HEK293 (cell line): Measurements from ENCODE around the gene ZKSCAN5.
A peak's percentile ranks its signal among the peaks of the same experiment; 100 is the strongest.

ENCODE experiments used
- CTCF ChIA-PET: fragments of 350-600 bp; formaldehyde crosslinking; extraction: SDS; loops from one replicate; lab custom pipeline; 2021; ENCODE audit warnings: antibody characterized with exemption; lab: Yijun Ruan, JAX
- POLR2A ChIA-PET: fragments of 300-600 bp; formaldehyde crosslinking; extraction: SDS; loops from one replicate; lab custom pipeline; 2020; ENCODE audit warnings: antibody characterized with exemption, inconsistent platforms; lab: Yijun Ruan, JAX
- H3K27ac ChIP-seq: fragments of 200-500 bp; sonication (Bioruptor generic); 2 replicates; pipeline ENCODE4 v1.5.1; 2014; ENCODE audit warnings: low read depth, low read length, control low read depth, inconsistent platforms; ENCODE audit errors: extremely low read depth
- H3K36me3 ChIP-seq, 2 experiments: fragments of 200-500 bp in 1 of 2; sonication (Bioruptor generic) in 1 of 2; 1 replicate in 1 of 2; 2 replicates in 1 of 2; pipeline ENCODE4 v1.5.1; 2014 to 2017; ENCODE audit warnings: inconsistent platforms in 2 of 2, low read length in 2 of 2; ENCODE audit not compliant: control insufficient read depth in 2 of 2, insufficient read depth in 1 of 2
- H3K4me1 ChIP-seq: fragments of 200-500 bp; sonication (Bioruptor generic); 2 replicates; pipeline ENCODE4 v1.5.1; 2014; ENCODE audit warnings: mild to moderate bottlenecking, low read length, inconsistent platforms; ENCODE audit not compliant: control insufficient read depth, insufficient read depth
- H3K4me3 ChIP-seq: 2 replicates; pipeline ENCODE4 v1.5.1; 2011; ENCODE audit warnings: low read depth, mild to moderate bottlenecking, control low read depth, low read length, moderate library complexity
- H3K9me3 ChIP-seq: fragments of 200-500 bp; sonication (Bioruptor generic); 2 replicates; pipeline ENCODE4 v1.5.1; 2014; ENCODE audit warnings: low read depth, low read length, inconsistent platforms; ENCODE audit not compliant: control insufficient read depth, insufficient read depth
- ATF2 ChIP-seq: fragments of 450-650 bp; formaldehyde crosslinking; IDR thresholded peaks from 2 replicates; pipeline ENCODE4 v1.5.1; 2016; ENCODE audit warnings: missing biosample characterization, missing genetic modification characterization, low read depth
- GLI2 ChIP-seq: fragments of 450-650 bp; formaldehyde crosslinking; IDR thresholded peaks from 2 replicates; pipeline ENCODE4; 2017; ENCODE audit warnings: missing biosample characterization, missing genetic modification characterization, low read depth, borderline replicate concordance
- HOXA7 ChIP-seq: sonication (generic); formaldehyde crosslinking; IDR thresholded peaks from 2 replicates; pipeline ENCODE4 v1.8.1; 2022; ENCODE audit warnings: missing genetic modification reagents, borderline replicate concordance
- PRDM1 ChIP-seq: fragments of 450-650 bp; formaldehyde crosslinking; IDR thresholded peaks from 2 replicates; pipeline ENCODE4; 2016; ENCODE audit warnings: missing biosample characterization, missing genetic modification characterization
- PRDM6 ChIP-seq: fragments of 450-650 bp; formaldehyde crosslinking; IDR thresholded peaks from 2 replicates; pipeline ENCODE4 v1.5.1; 2017; ENCODE audit warnings: missing biosample characterization, missing genetic modification characterization
- SP2 ChIP-seq: fragments of 450-650 bp; formaldehyde crosslinking; IDR thresholded peaks from 2 replicates; pipeline ENCODE4 v1.5.1; 2016; ENCODE audit warnings: missing biosample characterization, missing genetic modification characterization
- SP3 ChIP-seq: fragments of 450-650 bp; formaldehyde crosslinking; IDR thresholded peaks from 2 replicates; pipeline ENCODE4 v1.5.1; 2016; ENCODE audit warnings: missing biosample characterization, missing genetic modification characterization
- ZBTB10 ChIP-seq: fragments of 450-650 bp; formaldehyde crosslinking; IDR thresholded peaks from 2 replicates; pipeline ENCODE4 v1.5.1; 2016; ENCODE audit warnings: missing biosample characterization, missing genetic modification characterization
- ZBTB44 ChIP-seq: fragments of 450-650 bp; IDR thresholded peaks from 2 replicates; pipeline ENCODE4 v1.5.1; 2018; ENCODE audit warnings: missing biosample characterization, mild to moderate bottlenecking, missing genetic modification characterization
- ZFP41 ChIP-seq: fragments of 450-650 bp; formaldehyde crosslinking; IDR thresholded peaks from 2 replicates; pipeline ENCODE4 v1.5.1; 2016; ENCODE audit warnings: missing biosample characterization, missing genetic modification characterization, borderline replicate concordance
- ZNF335 ChIP-seq: fragments of 450-650 bp; formaldehyde crosslinking; conservative IDR thresholded peaks from 2 replicates; pipeline ENCODE4 v1.5.1; 2016; ENCODE audit warnings: missing biosample characterization, missing genetic modification characterization
- ZNF449 ChIP-seq: fragments of 450-650 bp; formaldehyde crosslinking; IDR thresholded peaks from 2 replicates; pipeline ENCODE4 v1.5.1; 2017; ENCODE audit warnings: missing biosample characterization, mild to moderate bottlenecking, missing genetic modification characterization, moderate library complexity
- ZNF501 ChIP-seq: fragments of 450-650 bp; formaldehyde crosslinking; IDR thresholded peaks from 2 replicates; pipeline ENCODE4 v1.5.1; 2016; ENCODE audit warnings: missing biosample characterization, missing genetic modification characterization
- ZNF549 ChIP-seq: fragments of 450-650 bp; IDR thresholded peaks from 2 replicates; pipeline ENCODE4 v1.5.1; 2018; ENCODE audit warnings: missing biosample characterization, missing genetic modification characterization, mild to moderate bottlenecking, inconsistent platforms, moderate library complexity
- ZNF639 ChIP-seq: fragments of 450-650 bp; formaldehyde crosslinking; IDR thresholded peaks from 2 replicates; pipeline ENCODE4 v1.5.1; 2016; ENCODE audit warnings: missing biosample characterization, missing genetic modification characterization
- ZNF677 ChIP-seq: fragments of 450-650 bp; IDR thresholded peaks from 2 replicates; pipeline ENCODE4 v1.5.0; 2018; ENCODE audit warnings: missing biosample characterization, mild to moderate bottlenecking, missing genetic modification characterization, moderate library complexity
- ZNF701 ChIP-seq: fragments of 450-650 bp; formaldehyde crosslinking; IDR thresholded peaks from 2 replicates; pipeline ENCODE4 v1.5.1; 2016; ENCODE audit warnings: missing biosample characterization, missing genetic modification characterization
- ZNF76 ChIP-seq: fragments of 450-650 bp; formaldehyde crosslinking; IDR thresholded peaks from 2 replicates; pipeline ENCODE4; 2016; ENCODE audit warnings: low read depth, missing biosample characterization, missing genetic modification characterization, borderline replicate concordance
- ZNF768 ChIP-seq: fragments of 450-650 bp; formaldehyde crosslinking; IDR thresholded peaks from 2 replicates; pipeline ENCODE4 v1.5.1; 2018; ENCODE audit warnings: missing biosample characterization, mild to moderate bottlenecking, missing genetic modification characterization
- ZSCAN18 ChIP-seq: fragments of 450-650 bp; formaldehyde crosslinking; IDR thresholded peaks from 2 replicates; pipeline ENCODE4 v1.5.1; 2016; ENCODE audit warnings: missing biosample characterization, missing genetic modification characterization

ZKSCAN5 gene

GRCh38 chr7:99579281-99579955 is 75.0 kb downstream of the ZKSCAN5 start:
- CTCF ChIA-PET = interaction anchor here (1.1 kb wide), 1 partner anchor 54 kb away, joined by 5 read pairs; no protein-coding TSS in a partner anchor
- H3K36me3 ChIP-seq = peaks cover 0 to 5% of the 10 kb centered on the region in 2 experiments; a peak in 2 of 3 replicates
- POLR2A ChIA-PET = no interaction called here
- no peak overlapping the region for H3K27ac ChIP-seq
- TF ChIP-seq GLI2 (tag by site-specific recombination) (no peak), ZNF549 (tag by site-specific recombination) (no peak), ZNF639 (tag by site-specific recombination) (no peak), ZBTB44 (tag by site-specific recombination) (no peak), ZSCAN18 (no peak), ZNF677 (tag by site-specific recombination) (no peak), HOXA7 (CRISPR knock-in tag) (no peak), PRDM1 (no peak), ZBTB10 (tag by site-specific recombination) (no peak), PRDM6 (no peak), ZNF768 (tag by site-specific recombination) (no peak)
- H3K9me3 ChIP-seq = no peaks in the 10 kb centered on the region
- H3K4me3 ChIP-seq = no peak overlapping the region
- H3K4me1 ChIP-seq = peaks cover 4% of the 10 kb centered on the region; the same call in 1 of the 2 replicates

GRCh38 chr7:99579956-99580777 is 75.7 kb downstream of the ZKSCAN5 start:
- H3K4me1 ChIP-seq = peaks cover 4% of the 10 kb centered on the region; the same call in 1 of the 2 replicates
- H3K4me3 ChIP-seq = no peak overlapping the region
- ChIA-PET POLR2A (interaction anchor here (1.0 kb wide), 1 partner anchor 22 kb away, joined by 5 read pairs; the partner anchor contains the start of gene ZNF655), CTCF (interaction anchor here (0.7 to 1.1 kb wide), 4 partner anchors 55 to 1703 kb away, joined by 3 to 5 read pairs (median 4); no protein-coding TSS in a partner anchor)
- no peaks in the 10 kb centered on the region; a peak in 1 of 3 replicates for H3K36me3 ChIP-seq
- H3K9me3 ChIP-seq = no peaks in the 10 kb centered on the region
- no peak overlapping the region for H3K27ac ChIP-seq
- TF ChIP-seq SP2 (tag by site-specific recombination) (0 out of 2 replicates have a peak, but pooled peaks have one; percentile 15), SP3 (no peak), ATF2 (tag by site-specific recombination) (no peak), ZFP41 (tag by site-specific recombination) (no peak), ZNF701 (tag by site-specific recombination) (no peak), ZNF501 (no peak), ZNF335 (tag by site-specific recombination) (peak; percentile 80), ZNF449 (tag by site-specific recombination) (peak; percentile 80), ZNF76 (tag by site-specific recombination) (no peak)
